Pancreas (tissue), 10 donors: ENCODE results near the gene LYL1. TPM values are rescaled to one million over a fixed set of nuclear protein-coding genes. Genes with fewer than 3 reads are reported as not detected.

ENCODE experiments used
- ATAC-seq, 4 donors: fragments of 200-7000 bp; cut with Tn5 transposase; one replicate each; pipeline versions ENCODE4 v1.8.0 to v1.9.1; 2020; ENCODE audit warnings: mild to moderate bottlenecking in 4 of 4, moderate library complexity in 4 of 4
- DNase-seq, 6 donors: peaks; one replicate each; pipeline ENCODE4 v3.0.0-alpha.2; 2020
- FAIRE-seq: peaks from 2 replicates; lab custom pipeline; 2012; peaks lifted over from hg19 to GRCh38; lab: Jason Lieb, UNC
- H3K27ac ChIP-seq, 4 donors: fragments of 200-600 bp; sonication (generic); 1 replicate in 3 of 4; 2 replicates in 1 of 4; pipeline versions ENCODE4 v1.5.0 to v1.8.0; 2020
- H3K27me3 ChIP-seq, 4 donors: fragments of 200-600 bp; one replicate each; pipeline ENCODE4 v1.8.0; 2021
- H3K36me3 ChIP-seq, 3 donors: fragments of 200-600 bp; sonication (generic) in 1 of 3; one replicate each; pipeline versions ENCODE4 v1.5.0 to v1.8.0; 2020 to 2021
- H3K4me1 ChIP-seq, 3 donors: fragments of 200-600 bp; one replicate each; pipeline ENCODE4 v1.8.0; 2021
- H3K4me3 ChIP-seq, 4 donors: fragments of 200-600 bp; sonication (generic) in 2 of 4; one replicate each; pipeline versions ENCODE4 v1.5.0 to v1.8.0; 2020 to 2021
- H3K9me3 ChIP-seq, 4 donors: fragments of 200-600 bp; one replicate each; pipeline ENCODE4 v1.8.0; 2021
- WGBS, 2 donors: extraction: QIAGEN DNeasy Blood & Tissue Kit; methylation state at CpG; one replicate each; pipeline ENCODE4 v1.1.7; 2013; 5-methylcytosine and 5-hydroxymethylcytosine counted together
- intact Hi-C, 3 donors: fragments of 100-400 bp; cut with DNase I; formaldehyde crosslinking; loops; one replicate each; pipeline versions ENCODE4 v1.11.1 to v1.14.2; 2022
- polyA plus RNA-seq, 2 donors: library from polyadenylated mRNA; stranded (reverse); fragments of 200-250 nt; gene quantifications; one replicate each; pipeline ENCODE4 v1.2.3, GENCODE V29; 2013
- total RNA-seq, 6 donors: library from RNA; stranded (reverse); fragmentation: NEBNext Ultra II Directional in 4 of 6; extraction: Animal tissue kit (Norgen Biotek cat#: 25700) in 4 of 6; gene quantifications; one replicate each; pipeline versions ENCODE4 v1.2.1 to v1.2.4, GENCODE V29; 2021 to 2023
- TF ChIP-seq, protein P1 (sequence below), 4 donors: fragments of 200-600 bp; sonication (generic) in 3 of 4; IDR thresholded peaks; one replicate each; pipeline versions ENCODE4 v1.5.0 to v1.8.0; 2021; ENCODE audit warnings: antibody characterized with exemption in 4 of 4
- donor health status: healthy with polysubstance abuse.
- donor health status: DM: no; HTN: no; CAD: no; lungs with moderate emphysema.
- donor health status: DM: no; HTN: no; CAD: no.
- donor health status: control.
- donor health status: control.
- donor health status: Bipolar disorder and iron deficiency.
- donor health status: DM: yes; HTN: yes; CAD: no.
- donor health status: DM: no; HTN: no; CAD: no.
- donor health status: DM: no; HTN: no; CAD: no.
- donor health status: DM: yes; HTN: yes; CAD: no.

LYL1 gene
- total and polyA plus RNA-seq, 8 donors: 0.51 to 5.5 (median 2.4) TPM

DNA sequence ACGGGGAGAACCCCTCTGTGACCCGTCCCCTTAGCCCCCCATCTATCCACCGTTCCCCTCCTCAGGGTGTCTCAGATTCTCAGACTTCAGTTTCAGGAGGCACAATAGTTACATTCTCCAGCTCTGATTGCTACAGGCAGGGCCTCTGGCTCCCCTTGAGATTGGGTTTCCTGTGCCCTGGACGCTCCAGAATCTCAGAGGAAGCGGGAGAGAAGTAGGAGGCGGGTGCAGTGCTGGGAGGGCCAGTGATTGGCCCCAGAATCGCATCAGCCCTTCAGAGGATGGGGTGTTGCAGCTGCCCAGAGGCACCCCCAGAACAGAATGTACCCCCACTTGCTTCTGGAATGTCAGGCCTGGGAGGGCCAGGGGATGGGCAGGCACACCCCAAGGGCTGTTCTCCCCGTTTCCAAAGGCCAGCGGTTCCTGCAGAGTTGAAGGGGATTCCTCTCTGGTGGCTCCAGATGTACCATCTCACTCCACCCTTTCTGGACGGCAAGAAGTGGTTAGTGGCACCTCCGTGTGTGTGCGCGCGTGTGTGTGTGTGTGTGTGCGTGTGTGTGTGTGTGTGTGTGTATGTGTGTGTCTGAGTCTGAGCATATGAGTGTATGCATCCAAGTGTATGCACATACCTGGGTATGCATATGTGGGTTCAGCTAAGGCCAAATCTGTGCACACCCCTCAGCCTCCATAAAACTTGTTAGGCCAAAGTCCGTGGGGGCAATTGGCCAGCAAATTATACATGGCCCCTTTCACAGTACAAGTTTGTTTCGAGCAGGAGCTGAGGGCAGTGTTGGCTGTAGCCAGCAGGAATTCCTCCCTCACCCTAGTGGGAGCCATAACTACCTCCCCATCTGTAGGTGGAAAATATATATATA lies 35.5 kb downstream of the LYL1 start:
- WGBS, 2 donors: 84% methylated on average over 17 of the region's 17 CpGs
- Histone ChIP-seq H3K9me3 (no peaks in the 10 kb centered on the region), H3K36me3 (no peaks in the 10 kb centered on the region), H3K4me1 (peaks cover 14 to 20% (median 14%) of the 10 kb centered on the region in 3 donors), H3K27me3 (no peaks in the 10 kb centered on the region), H3K4me3 (no peak overlapping the region), H3K27ac (no peak overlapping the region)
- intact Hi-C loops: loop anchor here in 1 of 3 donors (10.0 kb wide), 1 partner anchor 82 kb away; no protein-coding TSS in a partner anchor
- ATAC-seq (no peak), DNase-seq (no peak), FAIRE-seq (no peak)
- TF ChIP-seq, protein P1, sequence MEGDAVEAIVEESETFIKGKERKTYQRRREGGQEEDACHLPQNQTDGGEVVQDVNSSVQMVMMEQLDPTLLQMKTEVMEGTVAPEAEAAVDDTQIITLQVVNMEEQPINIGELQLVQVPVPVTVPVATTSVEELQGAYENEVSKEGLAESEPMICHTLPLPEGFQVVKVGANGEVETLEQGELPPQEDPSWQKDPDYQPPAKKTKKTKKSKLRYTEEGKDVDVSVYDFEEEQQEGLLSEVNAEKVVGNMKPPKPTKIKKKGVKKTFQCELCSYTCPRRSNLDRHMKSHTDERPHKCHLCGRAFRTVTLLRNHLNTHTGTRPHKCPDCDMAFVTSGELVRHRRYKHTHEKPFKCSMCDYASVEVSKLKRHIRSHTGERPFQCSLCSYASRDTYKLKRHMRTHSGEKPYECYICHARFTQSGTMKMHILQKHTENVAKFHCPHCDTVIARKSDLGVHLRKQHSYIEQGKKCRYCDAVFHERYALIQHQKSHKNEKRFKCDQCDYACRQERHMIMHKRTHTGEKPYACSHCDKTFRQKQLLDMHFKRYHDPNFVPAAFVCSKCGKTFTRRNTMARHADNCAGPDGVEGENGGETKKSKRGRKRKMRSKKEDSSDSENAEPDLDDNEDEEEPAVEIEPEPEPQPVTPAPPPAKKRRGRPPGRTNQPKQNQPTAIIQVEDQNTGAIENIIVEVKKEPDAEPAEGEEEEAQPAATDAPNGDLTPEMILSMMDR (IDR thresholded peaks at IDR 0.05): no peak

DNA sequence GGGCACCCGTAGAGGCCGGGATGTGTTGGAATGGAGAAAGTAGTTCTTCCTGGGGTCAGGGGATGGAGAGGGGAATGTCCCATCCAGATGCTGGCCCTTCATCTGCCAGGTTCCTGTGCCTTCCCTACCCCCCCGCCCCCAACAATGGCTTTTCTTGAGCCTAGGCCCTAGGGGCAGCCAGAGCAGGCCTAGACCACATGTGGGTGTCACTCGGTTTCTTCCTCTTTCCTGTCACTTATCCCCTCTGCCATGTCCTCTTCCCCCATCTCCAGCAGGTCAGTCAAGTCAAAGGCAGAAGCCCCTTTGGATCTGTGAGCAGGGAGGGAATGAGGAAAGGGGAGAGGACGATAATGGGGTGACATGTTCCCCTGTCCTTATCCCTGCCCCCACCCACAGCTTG lies 36.4 kb downstream of the LYL1 start:
- Histone ChIP-seq H3K4me3 (no peak overlapping the region), H3K9me3 (no peaks in the 10 kb centered on the region), H3K36me3 (no peaks in the 10 kb centered on the region), H3K4me1 (peaks cover 14 to 23% (median 20%) of the 10 kb centered on the region in 3 donors), H3K27ac (no peak overlapping the region), H3K27me3 (no peaks in the 10 kb centered on the region)
- no peak for ATAC-seq
- no peak for DNase-seq
- FAIRE-seq: no peak
- intact Hi-C loops: loop anchor here in 1 of 3 donors (10.0 kb wide), 1 partner anchor 81 kb away; no protein-coding TSS in a partner anchor
- 88 to 94% methylated on average over 5 of the region's 5 CpGs for WGBS, 2 donors
- TF ChIP-seq, protein P1 (IDR thresholded peaks at IDR 0.05): no peak

DNA sequence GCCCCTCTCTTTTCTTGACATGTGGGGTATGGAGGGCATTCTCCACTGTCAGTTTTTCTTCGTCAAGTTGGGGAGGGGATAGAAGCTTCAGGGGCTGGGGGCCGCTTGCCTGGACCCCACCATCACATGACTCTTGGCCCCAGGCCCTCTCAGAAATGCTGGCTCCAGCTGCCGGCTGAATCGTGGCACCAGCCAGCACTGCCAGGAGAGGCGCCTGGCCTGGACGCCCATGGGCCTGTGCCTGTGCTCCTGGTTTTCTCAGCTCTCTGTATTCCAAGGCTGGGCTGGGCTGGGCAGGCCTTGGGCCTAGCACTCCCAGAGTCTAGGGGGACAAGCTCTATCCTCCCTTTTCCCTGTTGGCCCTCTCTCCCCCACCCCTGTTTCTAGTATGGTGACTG lies 38.6 kb downstream of the LYL1 start:
- ATAC-seq: no peak
- Histone ChIP-seq H3K36me3 (no peaks in the 10 kb centered on the region), H3K4me3 (no peak overlapping the region), H3K9me3 (no peaks in the 10 kb centered on the region), H3K4me1 (peaks cover 8 to 18% (median 8%) of the 10 kb centered on the region in 3 donors), H3K27ac (no peak overlapping the region), H3K27me3 (no peaks in the 10 kb centered on the region)
- TF ChIP-seq, protein P1 (IDR thresholded peaks at IDR 0.05): no peak
- DNase-seq: no peak
- no peak for FAIRE-seq
- 62 to 69% methylated on average over 4 to 6 of the region's 6 CpGs for WGBS, 2 donors
- intact Hi-C loops: loop anchor here in 2 of 3 donors (5.0 to 10.0 kb wide), 2 partner anchors 79 to 82 kb away; no protein-coding TSS in a partner anchor

DNA sequence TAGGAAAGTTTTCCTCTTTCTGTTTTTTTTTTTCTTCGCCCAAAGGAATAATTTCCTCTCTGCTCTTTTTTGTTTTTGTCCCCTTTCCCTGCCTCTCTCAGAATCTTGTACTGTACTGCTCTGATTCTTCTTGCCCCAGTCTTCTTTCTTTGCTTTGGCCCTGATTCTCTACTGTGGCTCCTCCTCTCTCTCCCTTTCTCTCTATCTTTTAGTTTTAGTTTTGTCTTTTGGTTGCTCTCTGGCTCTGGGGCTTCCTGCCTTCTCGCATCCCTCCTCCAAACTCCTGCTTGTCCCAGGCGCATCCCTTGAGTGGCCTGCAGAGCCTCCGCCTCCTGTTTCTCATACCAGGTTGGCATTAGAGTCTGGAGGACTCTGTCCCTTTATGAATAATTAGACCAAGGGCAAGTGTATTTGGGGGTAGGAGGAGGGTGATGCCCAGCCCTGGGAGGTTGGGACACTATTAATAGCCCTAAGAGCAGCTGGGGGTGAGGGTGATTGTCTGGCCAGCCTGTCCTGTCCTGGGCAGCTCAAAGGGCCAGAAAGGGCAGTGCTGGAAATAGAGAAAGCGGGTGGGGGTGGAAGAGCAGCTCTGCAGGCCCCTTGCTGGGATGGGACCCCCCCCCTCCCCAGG lies 39.1 kb downstream of the LYL1 start:
- WGBS, 2 donors: 83 to 87% methylated on average over 5 of the region's 5 CpGs
- Histone ChIP-seq H3K36me3 (no peaks in the 10 kb centered on the region), H3K27ac (no peak overlapping the region), H3K4me1 (peaks cover 3 to 15% (median 6%) of the 10 kb centered on the region in 3 donors), H3K9me3 (no peaks in the 10 kb centered on the region), H3K27me3 (no peaks in the 10 kb centered on the region), H3K4me3 (no peak overlapping the region)
- intact Hi-C loops: loop anchor here in 2 of 3 donors (5.0 to 10.0 kb wide), 2 partner anchors 79 to 81 kb away; no protein-coding TSS in a partner anchor
- ATAC-seq (no peak), DNase-seq (no peak), FAIRE-seq (no peak)
- TF ChIP-seq, protein P1 (IDR thresholded peaks at IDR 0.05): no peak
